ENCODE results near the gene GOLGA3. TPM values are rescaled to one million over a fixed set of nuclear protein-coding genes. Genes with fewer than 3 reads are reported as not detected.
"Not testable (repeated sequence)": the region's sequence is repeated elsewhere in the genome, so short reads cannot be mapped to it uniquely, and the experiment has no call there.

GOLGA3 gene
- total and polyA plus RNA-seq, 2 experiments from 2014 or later = 10.3 to 57.8 TPM

DNA sequence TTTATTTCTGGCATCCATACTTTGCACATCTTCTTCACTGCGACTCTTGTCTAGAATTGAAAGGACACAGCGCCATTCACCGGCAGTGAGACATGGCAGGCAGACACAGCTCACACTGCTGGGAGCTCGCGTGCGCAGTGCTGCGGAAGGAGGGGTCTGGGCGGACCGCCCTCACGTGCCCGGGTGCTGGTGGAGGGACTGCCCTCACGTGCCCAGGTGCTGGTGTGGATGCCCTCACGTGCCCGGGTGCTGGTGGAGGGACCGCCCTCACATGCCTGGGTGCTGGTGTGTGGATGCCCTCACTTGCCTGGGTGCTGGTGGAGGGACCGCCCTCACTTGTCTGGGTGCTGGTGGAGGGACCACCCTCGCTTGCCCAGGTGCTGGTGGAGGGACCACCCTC, 27.9 kb upstream of the GOLGA3 start (continued):
- TF ChIP-seq, protein P1, sequence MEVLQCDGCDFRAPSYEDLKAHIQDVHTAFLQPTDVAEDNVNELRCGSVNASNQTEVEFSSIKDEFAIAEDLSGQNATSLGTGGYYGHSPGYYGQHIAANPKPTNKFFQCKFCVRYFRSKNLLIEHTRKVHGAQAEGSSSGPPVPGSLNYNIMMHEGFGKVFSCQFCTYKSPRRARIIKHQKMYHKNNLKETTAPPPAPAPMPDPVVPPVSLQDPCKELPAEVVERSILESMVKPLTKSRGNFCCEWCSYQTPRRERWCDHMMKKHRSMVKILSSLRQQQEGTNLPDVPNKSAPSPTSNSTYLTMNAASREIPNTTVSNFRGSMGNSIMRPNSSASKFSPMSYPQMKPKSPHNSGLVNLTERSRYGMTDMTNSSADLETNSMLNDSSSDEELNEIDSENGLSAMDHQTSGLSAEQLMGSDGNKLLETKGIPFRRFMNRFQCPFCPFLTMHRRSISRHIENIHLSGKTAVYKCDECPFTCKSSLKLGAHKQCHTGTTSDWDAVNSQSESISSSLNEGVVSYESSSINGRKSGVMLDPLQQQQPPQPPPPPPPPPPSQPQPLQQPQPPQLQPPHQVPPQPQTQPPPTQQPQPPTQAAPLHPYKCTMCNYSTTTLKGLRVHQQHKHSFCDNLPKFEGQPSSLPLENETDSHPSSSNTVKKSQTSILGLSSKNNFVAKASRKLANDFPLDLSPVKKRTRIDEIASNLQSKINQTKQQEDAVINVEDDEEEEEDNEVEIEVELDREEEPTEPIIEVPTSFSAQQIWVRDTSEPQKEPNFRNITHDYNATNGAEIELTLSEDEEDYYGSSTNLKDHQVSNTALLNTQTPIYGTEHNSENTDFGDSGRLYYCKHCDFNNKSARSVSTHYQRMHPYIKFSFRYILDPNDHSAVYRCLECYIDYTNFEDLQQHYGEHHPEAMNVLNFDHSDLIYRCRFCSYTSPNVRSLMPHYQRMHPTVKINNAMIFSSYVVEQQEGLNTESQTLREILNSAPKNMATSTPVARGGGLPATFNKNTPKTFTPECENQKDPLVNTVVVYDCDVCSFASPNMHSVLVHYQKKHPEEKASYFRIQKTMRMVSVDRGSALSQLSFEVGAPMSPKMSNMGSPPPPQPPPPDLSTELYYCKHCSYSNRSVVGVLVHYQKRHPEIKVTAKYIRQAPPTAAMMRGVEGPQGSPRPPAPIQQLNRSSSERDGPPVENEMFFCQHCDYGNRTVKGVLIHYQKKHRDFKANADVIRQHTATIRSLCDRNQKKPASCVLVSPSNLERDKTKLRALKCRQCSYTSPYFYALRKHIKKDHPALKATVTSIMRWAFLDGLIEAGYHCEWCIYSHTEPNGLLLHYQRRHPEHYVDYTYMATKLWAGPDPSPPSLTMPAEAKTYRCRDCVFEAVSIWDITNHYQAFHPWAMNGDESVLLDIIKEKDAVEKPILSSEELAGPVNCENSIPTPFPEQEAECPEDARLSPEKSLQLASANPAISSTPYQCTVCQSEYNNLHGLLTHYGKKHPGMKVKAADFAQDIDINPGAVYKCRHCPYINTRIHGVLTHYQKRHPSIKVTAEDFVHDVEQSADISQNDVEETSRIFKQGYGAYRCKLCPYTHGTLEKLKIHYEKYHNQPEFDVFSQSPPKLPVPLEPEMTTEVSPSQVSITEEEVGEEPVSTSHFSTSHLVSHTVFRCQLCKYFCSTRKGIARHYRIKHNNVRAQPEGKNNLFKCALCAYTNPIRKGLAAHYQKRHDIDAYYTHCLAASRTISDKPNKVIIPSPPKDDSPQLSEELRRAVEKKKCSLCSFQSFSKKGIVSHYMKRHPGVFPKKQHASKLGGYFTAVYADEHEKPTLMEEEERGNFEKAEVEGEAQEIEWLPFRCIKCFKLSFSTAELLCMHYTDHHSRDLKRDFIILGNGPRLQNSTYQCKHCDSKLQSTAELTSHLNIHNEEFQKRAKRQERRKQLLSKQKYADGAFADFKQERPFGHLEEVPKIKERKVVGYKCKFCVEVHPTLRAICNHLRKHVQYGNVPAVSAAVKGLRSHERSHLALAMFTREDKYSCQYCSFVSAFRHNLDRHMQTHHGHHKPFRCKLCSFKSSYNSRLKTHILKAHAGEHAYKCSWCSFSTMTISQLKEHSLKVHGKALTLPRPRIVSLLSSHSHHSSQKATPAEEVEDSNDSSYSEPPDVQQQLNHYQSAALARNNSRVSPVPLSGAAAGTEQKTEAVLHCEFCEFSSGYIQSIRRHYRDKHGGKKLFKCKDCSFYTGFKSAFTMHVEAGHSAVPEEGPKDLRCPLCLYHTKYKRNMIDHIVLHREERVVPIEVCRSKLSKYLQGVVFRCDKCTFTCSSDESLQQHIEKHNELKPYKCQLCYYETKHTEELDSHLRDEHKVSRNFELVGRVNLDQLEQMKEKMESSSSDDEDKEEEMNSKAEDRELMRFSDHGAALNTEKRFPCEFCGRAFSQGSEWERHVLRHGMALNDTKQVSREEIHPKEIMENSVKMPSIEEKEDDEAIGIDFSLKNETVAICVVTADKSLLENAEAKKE (CRISPR knock-in tag; IDR thresholded peaks at IDR 0.05) = no peak

DNA sequence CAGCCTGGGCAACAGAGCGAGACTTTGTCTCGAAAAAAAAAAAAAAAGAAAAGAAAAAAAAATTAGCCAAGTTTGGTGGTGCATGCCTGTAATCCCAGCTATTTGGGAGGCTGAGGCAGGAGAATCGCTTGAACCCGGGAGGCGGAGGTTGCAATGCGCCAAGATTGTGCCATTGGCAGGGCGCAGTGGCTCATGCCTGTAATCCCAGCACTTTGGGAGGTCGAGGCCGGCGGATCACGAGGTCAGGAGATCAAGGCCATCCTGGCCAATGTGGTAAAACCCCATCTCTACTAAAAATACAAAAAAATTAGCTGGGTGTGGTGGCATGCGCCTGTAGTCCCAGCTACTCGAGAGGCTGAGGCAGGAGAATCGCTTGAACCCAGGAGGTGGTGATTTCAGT, 26.5 kb upstream of the GOLGA3 start:
- ATAC-seq; H3K4me2 ChIP-seq; H3K27me3 ChIP-seq (ENCODE audit: insufficient read depth); H3K79me2 ChIP-seq (replicated peaks; ENCODE audit: insufficient read depth); H3K4me3 ChIP-seq; H4K20me1 ChIP-seq (replicated peaks; ENCODE audit: insufficient read depth); H2AFZ ChIP-seq; H3K9me3 Mint-ChIP-seq; H3K27ac ChIP-seq (ENCODE audit: low read depth); H3K27ac Mint-ChIP-seq; H3K36me3 ChIP-seq (ENCODE audit: insufficient read depth); H3K9me2 ChIP-seq (ENCODE audit: insufficient read depth); H3K27me3 Mint-ChIP-seq (ENCODE audit: insufficient read depth, low read depth, poor library complexity); H3K4me3 Mint-ChIP-seq; DNase-seq (ENCODE audit: low spot score); H3K4me1 ChIP-seq (ENCODE audit: insufficient read depth); H3F3A ChIP-seq (replicated peaks; ENCODE audit: low read depth); H3K4me1 Mint-ChIP-seq: not testable (repeated sequence)
- peaks cover 65% of the 10 kb centered on the region for H3K36me3 Mint-ChIP-seq (ENCODE audit: low read depth)

DNA sequence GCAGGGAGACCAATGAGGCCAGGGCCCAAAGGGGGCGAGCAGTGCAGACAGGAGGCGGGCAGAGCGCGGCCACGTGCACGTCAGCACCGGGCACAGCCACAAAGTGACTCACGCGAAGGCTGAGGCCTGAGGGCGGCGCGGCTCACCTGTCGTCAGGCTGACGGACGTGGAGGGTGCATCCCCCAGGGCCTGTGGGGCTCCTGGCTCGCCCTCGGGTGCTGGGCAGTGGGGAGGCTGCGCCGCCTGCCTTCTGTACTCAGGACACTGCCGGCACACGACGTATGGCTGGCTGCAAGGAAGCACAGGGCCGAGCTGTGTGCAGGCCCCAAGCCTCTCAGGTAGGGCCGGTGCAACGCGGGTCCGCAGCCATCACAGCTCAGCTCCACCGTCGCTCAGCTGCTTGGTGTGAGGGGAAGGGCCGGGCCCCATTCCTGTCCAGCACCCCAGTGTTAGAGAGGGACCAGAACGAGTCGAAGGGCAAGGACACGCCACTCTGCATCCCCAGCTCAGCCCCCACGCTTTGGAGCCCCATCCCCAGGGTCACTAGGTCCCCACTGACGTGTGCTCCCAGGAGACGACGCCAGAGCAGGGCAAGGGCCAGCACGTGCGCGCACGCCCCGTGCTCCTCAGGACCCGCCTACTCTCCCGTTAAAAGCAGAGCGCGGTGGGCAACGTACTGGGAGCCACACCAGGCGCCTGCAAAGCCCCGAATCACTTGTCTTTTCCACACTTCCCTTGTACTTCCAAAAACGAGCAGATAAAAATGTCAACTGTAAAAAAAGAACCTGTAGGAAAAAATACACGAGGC, 24.8 kb upstream of the GOLGA3 start:
- H3K36me3 Mint-ChIP-seq (ENCODE audit: low read depth) = peaks cover 59% of the 10 kb centered on the region
- ATAC-seq (no peak), DNase-seq (ENCODE audit: low spot score) (no peak)
- H3K4me1 Mint-ChIP-seq = peaks cover 2% of the 10 kb centered on the region
- Histone ChIP-seq H3K79me2 (replicated peaks; ENCODE audit: insufficient read depth) (no peaks in the 10 kb centered on the region), H3K36me3 (ENCODE audit: insufficient read depth) (peaks cover 8% of the 10 kb centered on the region; the same call in 1 of the 2 replicates), H3F3A (replicated peaks; ENCODE audit: low read depth) (0 out of 2 replicates have a peak, but pooled peaks cover 4% of the 10 kb centered on the region), H4K20me1 (replicated peaks; ENCODE audit: insufficient read depth) (peaks cover 1% of the 10 kb centered on the region; the same call in 1 of the 2 replicates), H2AFZ (no peak overlapping the region), H3K27ac (ENCODE audit: low read depth) (no peak overlapping the region), H3K9me2 (ENCODE audit: insufficient read depth) (no peaks in the 10 kb centered on the region), H3K4me2 (no peak overlapping the region), H3K27me3 (ENCODE audit: insufficient read depth) (no peaks in the 10 kb centered on the region), H3K4me1 (ENCODE audit: insufficient read depth) (no peaks in the 10 kb centered on the region), H3K4me3 (no peak overlapping the region)
- peaks cover 2% of the 10 kb centered on the region for H3K27me3 Mint-ChIP-seq (ENCODE audit: insufficient read depth, low read depth, poor library complexity)
- H3K9me3 Mint-ChIP-seq = no peaks in the 10 kb centered on the region
- no peak overlapping the region for H3K4me3 Mint-ChIP-seq
- H3K27ac Mint-ChIP-seq = no peak overlapping the region
- TF ChIP-seq STAT1 (IDR thresholded peaks at IDR 0.05; ENCODE audit: unreplicated experiment) (no peak), EZH2 (IDR thresholded peaks at IDR 0.05; ENCODE audit: low read depth, unreplicated experiment) (no peak), ZNF114 (CRISPR knock-in tag; IDR thresholded peaks at IDR 0.05) (no peak)
- TF ChIP-seq, protein P2, sequence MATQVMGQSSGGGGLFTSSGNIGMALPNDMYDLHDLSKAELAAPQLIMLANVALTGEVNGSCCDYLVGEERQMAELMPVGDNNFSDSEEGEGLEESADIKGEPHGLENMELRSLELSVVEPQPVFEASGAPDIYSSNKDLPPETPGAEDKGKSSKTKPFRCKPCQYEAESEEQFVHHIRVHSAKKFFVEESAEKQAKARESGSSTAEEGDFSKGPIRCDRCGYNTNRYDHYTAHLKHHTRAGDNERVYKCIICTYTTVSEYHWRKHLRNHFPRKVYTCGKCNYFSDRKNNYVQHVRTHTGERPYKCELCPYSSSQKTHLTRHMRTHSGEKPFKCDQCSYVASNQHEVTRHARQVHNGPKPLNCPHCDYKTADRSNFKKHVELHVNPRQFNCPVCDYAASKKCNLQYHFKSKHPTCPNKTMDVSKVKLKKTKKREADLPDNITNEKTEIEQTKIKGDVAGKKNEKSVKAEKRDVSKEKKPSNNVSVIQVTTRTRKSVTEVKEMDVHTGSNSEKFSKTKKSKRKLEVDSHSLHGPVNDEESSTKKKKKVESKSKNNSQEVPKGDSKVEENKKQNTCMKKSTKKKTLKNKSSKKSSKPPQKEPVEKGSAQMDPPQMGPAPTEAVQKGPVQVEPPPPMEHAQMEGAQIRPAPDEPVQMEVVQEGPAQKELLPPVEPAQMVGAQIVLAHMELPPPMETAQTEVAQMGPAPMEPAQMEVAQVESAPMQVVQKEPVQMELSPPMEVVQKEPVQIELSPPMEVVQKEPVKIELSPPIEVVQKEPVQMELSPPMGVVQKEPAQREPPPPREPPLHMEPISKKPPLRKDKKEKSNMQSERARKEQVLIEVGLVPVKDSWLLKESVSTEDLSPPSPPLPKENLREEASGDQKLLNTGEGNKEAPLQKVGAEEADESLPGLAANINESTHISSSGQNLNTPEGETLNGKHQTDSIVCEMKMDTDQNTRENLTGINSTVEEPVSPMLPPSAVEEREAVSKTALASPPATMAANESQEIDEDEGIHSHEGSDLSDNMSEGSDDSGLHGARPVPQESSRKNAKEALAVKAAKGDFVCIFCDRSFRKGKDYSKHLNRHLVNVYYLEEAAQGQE (IDR thresholded peaks at IDR 0.05; ENCODE audit: unreplicated experiment) = no peak
- TF ChIP-seq, protein P3, sequence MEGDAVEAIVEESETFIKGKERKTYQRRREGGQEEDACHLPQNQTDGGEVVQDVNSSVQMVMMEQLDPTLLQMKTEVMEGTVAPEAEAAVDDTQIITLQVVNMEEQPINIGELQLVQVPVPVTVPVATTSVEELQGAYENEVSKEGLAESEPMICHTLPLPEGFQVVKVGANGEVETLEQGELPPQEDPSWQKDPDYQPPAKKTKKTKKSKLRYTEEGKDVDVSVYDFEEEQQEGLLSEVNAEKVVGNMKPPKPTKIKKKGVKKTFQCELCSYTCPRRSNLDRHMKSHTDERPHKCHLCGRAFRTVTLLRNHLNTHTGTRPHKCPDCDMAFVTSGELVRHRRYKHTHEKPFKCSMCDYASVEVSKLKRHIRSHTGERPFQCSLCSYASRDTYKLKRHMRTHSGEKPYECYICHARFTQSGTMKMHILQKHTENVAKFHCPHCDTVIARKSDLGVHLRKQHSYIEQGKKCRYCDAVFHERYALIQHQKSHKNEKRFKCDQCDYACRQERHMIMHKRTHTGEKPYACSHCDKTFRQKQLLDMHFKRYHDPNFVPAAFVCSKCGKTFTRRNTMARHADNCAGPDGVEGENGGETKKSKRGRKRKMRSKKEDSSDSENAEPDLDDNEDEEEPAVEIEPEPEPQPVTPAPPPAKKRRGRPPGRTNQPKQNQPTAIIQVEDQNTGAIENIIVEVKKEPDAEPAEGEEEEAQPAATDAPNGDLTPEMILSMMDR (conservative IDR thresholded peaks at IDR 0.05; ENCODE audit: low read depth in 2 of 2) = no peak

Data from GM23338 (cell line).